Measurements from ENCODE around the gene GDNF. TPM values are rescaled to one million over a fixed set of nuclear protein-coding genes. Genes with fewer than 3 reads are reported as not detected.

The GDNF gene
- polyA plus RNA-seq, 3 donors, result not detected

GRCh38 chr5:37844009-37844408 lies 4.2 kb upstream of the GDNF start:
- H3K27me3 Mint-ChIP-seq (ENCODE audit: low read depth in 3 of 3), result peaks cover 43 to 65% (median 55%) of the 10 kb centered on the region in 3 donors
- Histone ChIP-seq H3K4me2 (replicated peaks; ENCODE audit: extremely low read depth, low read length, poor library complexity, severe bottlenecking) (no peak overlapping the region), H3K9me3 (replicated peaks in 1 of 2; ENCODE audit: control insufficient read depth in 1 of 2, insufficient read depth in 1 of 2, low read length in 2 of 2) (peaks cover 0 to 5% of the 10 kb centered on the region in 2 donors), H3K4me1 (ENCODE audit: control insufficient read depth in 1 of 2, insufficient read depth in 2 of 2, low read length in 2 of 2) (no peaks in the 10 kb centered on the region), H4K20me1 (ENCODE audit: insufficient read depth, low read length) (no peaks in the 10 kb centered on the region), H3K4me3 (replicated peaks in 1 of 3; ENCODE audit: low read depth in 2 of 3, low read length in 3 of 3) (no peak overlapping the region), H3K79me2 (ENCODE audit: insufficient read depth, low read length) (no peaks in the 10 kb centered on the region), H3K27me3 (ENCODE audit: control insufficient read depth in 2 of 2, insufficient read depth in 2 of 2, low read length in 2 of 2) (peaks cover 40 to 50% of the 10 kb centered on the region in 2 donors), H3K27ac (ENCODE audit: low read depth in 1 of 2, low read length in 2 of 2) (no peak overlapping the region), H3K36me3 (replicated peaks in 1 of 2; ENCODE audit: control insufficient read depth in 1 of 2, insufficient read depth in 2 of 2, low read length in 2 of 2) (no peaks in the 10 kb centered on the region), H3K9ac (ENCODE audit: insufficient read depth, low read length, poor library complexity, severe bottlenecking) (no peak overlapping the region), H2AFZ (ENCODE audit: insufficient read depth, low read depth, low read length, poor library complexity, severe bottlenecking) (no peak overlapping the region)
- WGBS (ENCODE audit: insufficient coverage), result 44% methylated on average over 6 of the region's 6 CpGs
- TF ChIP-seq CTCF (IDR thresholded peaks at IDR 0.05), result no peak
- H3K4me1 Mint-ChIP-seq, result peaks cover 4% of the 10 kb centered on the region
- DNase-seq, result no peak
- H3K36me3 Mint-ChIP-seq, result no peaks in the 10 kb centered on the region
- H3K9me3 Mint-ChIP-seq, result peaks cover 0 to 8% (median 0%) of the 10 kb centered on the region in 7 donors
- no peak overlapping the region for H3K27ac Mint-ChIP-seq
- intact Hi-C loops (cut with micrococcal nuclease), result no loop called here
- H3K4me3 Mint-ChIP-seq, result peak overlapping the region in 1 of 2 donors; percentile 35

GRCh38 chr5:37842048-37842447 lies 2.2 kb upstream of the GDNF start:
- Mint-ChIP-seq H3K36me3 (peaks cover 5 to 10% of the 10 kb centered on the region in 2 donors), H3K27me3 (ENCODE audit: low read depth in 3 of 3) (peaks cover 62 to 84% (median 75%) of the 10 kb centered on the region in 3 donors)
- peaks cover 53 to 68% of the 10 kb centered on the region in 2 donors for H3K27me3 ChIP-seq (ENCODE audit: control insufficient read depth in 2 of 2, insufficient read depth in 2 of 2, low read length in 2 of 2)

More at GRCh38 chr5:37842048-37842447, 2.2 kb upstream of the GDNF start:
- H3K27ac Mint-ChIP-seq, result no peak overlapping the region
- peaks cover 22% of the 10 kb centered on the region for H3K4me1 Mint-ChIP-seq
- intact Hi-C loops (cut with micrococcal nuclease), result no loop called here
- Histone ChIP-seq H3K9me3 (replicated peaks in 1 of 2; ENCODE audit: control insufficient read depth in 1 of 2, insufficient read depth in 1 of 2, low read length in 2 of 2) (peaks cover 0 to 18% of the 10 kb centered on the region in 2 donors), H4K20me1 (ENCODE audit: insufficient read depth, low read length) (no peaks in the 10 kb centered on the region), H3K4me3 (replicated peaks in 1 of 3; ENCODE audit: low read depth in 2 of 3, low read length in 3 of 3) (no peak overlapping the region), H3K27ac (ENCODE audit: low read depth in 1 of 2, low read length in 2 of 2) (no peak overlapping the region), H3K9ac (ENCODE audit: insufficient read depth, low read length, poor library complexity, severe bottlenecking) (no peak overlapping the region), H3K36me3 (replicated peaks in 1 of 2; ENCODE audit: control insufficient read depth in 1 of 2, insufficient read depth in 2 of 2, low read length in 2 of 2) (no peaks in the 10 kb centered on the region), H3K79me2 (ENCODE audit: insufficient read depth, low read length) (no peaks in the 10 kb centered on the region), H3K4me2 (replicated peaks; ENCODE audit: extremely low read depth, low read length, poor library complexity, severe bottlenecking) (no peak overlapping the region), H3K4me1 (ENCODE audit: control insufficient read depth in 1 of 2, insufficient read depth in 2 of 2, low read length in 2 of 2) (peaks cover 5 to 10% of the 10 kb centered on the region in 2 donors), H2AFZ (ENCODE audit: insufficient read depth, low read depth, low read length, poor library complexity, severe bottlenecking) (no peak overlapping the region)
- H3K4me3 Mint-ChIP-seq, result peak overlapping the region in 1 of 2 donors; percentile 79
- TF ChIP-seq CTCF (IDR thresholded peaks at IDR 0.05), result no peak
- no peak for DNase-seq
- WGBS (ENCODE audit: insufficient coverage), result 48% methylated on average over 8 of the region's 10 CpGs
- H3K9me3 Mint-ChIP-seq, result peaks cover 0 to 21% (median 7%) of the 10 kb centered on the region in 7 donors
